LoVo (cell line): ENCODE measurements around the gene CLIC5.

Experiments
- DNase-seq: peaks from one replicate; pipeline ENCODE4 v3.0.0-alpha.2; 2016; ENCODE audit warnings: low spot score

The CLIC5 gene

DNA sequence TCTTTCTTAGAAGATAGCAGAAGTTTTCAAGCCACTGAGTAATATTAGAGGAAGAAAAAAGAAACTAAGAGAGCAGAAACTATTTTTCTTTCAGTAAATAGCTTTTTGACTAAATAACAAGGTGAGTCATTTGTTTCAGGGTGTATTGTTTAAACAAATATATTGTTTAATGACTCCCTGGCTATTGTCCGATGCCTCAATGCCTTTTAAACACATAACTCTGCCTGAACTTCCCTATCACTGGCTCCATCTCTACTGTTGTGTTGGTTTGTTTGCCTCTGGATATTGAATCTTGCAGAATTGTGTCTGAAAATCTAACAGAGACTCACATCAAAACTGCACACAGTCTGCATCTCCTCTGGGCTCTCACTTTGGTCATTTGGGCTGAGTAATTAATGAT is 19.6 kb upstream of the CLIC5 start:
- no peak for DNase-seq

DNA sequence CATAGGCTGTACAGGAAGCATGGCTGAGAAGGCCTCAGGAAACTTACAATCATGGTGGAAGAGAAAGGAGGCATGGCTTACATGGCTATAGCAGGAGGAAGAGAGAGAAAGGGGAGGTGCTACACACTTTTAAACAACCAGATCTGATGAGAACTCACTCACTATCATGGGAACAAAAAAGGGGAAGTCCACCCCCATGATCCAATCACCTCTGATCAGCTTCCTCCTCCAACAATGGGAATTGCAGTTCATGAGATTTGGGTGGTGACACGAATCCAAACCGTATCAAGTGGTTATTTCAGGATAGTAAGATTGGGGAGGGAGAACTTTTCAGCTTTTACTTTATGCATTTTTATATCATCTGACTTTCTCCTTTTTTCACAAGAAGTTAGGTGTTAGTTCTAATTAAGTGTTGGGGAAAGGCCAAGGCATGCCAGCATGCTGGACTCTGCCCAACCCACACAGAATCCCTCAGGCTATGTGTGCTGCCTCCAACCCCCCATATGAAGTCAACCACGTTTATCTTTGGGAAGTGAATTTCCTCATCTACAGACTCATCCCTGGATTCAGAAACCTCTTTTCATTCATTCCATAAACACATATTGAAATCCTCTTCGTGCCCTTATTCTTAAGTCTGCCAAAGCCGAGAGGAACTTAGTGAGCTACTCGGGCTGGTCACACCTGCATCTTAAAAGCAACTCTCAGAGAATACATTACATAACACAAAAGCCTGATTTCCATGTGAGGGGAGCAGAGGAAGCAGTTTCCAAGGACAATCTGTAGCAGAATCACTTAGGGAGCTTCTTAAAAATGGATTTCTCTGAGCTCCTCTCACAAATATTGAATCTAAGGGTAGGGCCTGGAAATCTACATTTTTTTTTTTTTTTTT is 16.7 kb upstream of the CLIC5 start:
- no peak for DNase-seq

DNA sequence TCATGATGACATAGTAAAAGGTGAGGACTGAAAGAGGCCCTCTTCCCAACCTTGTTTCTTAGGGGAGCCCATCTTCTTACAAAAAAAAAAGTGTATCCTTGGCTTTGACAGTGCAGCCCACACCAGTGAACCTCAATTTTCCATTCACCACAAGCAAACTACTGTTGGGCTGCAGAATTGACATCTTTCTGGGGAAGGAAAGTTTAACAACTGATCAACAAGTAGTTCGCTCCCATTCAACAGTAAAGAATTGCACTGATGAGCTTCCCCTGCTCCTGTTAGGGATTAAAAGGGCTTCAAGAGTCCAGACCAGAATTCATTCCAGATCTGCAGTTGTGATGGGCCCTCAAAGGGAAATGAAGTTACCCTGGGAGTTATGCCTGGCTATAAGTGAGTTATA is 13.9 kb upstream of the CLIC5 start:
- DNase-seq, result no peak

DNA sequence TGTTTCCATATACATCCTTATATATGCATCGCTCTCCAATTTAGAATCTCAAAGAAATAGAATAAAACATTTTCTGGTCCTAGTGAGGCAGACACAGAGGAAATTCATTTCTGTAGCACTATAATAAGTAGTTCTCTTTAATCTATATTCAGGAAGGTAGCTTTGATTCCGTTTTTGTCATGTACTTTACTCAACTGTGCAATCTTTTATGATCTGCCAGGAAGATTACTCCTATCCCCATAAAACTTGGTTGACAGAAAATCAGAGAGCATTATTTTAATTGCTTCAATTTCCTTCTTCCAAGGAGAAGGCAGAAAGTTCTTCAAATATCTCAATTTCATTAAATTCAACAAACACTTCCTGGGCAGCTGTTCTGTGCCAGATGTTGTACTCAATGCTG is 10.6 kb upstream of the CLIC5 start:
- DNase-seq, result no peak

DNA sequence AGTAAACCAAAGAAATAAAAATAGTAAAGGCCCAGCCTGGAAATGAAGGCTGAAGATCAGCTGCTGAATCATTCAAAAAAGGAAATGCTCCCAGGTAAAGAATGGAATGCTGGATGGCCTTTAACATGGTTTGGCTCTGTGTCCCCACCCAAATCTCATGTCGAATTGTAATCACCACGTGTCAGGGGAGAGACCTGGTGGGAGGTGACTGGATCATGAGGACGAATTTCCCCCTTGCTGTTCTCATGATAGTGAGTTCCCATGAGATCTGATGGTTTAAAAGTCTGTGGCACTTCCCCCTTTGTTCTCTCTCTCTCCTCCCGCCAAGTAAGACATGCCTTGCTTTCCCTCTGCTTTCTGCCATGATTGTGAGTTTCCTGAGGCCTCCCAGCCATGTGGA is 9.9 kb upstream of the CLIC5 start:
- DNase-seq, result no peak

DNA sequence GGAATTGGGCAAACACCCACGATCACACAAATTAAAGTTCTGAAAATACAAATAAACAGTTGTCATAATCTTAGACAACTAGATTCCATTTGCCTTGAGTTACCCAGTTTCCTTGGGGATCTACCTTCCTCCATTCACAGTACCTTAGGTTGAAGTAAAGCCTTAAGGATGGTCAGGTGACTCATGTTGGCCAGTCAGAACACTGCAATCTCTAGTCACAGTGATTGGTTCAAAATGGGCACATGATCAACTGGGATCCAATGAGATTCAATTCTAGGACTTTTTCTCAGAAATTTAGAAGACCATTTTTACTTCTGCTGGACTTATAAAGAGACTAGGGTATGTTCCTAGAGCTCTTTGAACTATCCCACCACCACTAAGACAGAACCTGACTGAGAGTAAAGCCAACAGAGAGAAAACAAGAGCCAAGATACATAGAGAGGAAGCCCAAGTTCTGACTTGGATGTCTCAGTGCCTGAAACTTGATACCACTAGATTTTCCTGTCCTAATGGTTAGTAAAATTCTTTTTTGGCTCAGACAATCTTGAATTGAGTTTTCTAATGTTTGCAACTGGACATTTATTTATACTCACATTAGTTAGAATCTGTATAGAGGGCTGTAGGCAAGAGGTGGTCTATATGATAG is 8.6 kb upstream of the CLIC5 start:
- no peak for DNase-seq

DNA sequence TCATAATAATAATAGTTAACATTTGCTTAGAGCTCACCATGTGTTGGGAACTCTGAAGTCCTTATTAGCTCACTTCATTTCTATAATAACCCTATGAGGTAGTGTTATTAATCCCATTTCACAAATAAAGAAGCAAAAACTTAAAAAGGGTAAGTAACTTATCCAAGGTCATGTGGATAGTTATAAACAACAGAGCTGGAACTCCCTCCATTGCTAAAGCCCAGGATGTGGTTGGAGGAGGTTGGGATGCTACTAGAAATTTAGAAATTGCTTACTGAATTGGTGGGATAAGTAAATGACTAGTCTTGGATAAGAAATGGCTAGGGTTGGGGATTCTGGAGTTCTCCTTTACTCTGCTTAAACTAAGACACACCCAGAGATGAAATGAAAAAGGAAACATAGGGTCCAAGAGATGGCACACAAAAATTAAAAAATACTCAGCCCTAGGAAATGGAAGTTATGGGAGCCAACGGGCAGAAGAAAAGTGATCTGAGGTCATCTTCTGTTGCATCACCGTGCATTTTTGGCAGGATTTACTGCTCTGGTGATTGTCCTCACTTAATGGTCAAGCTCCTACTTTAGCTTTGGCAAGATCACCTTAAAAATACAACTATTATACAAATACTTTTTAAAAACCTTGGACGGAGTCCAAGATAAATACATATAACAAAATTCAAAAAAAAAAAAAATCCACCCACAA is 7.7 kb upstream of the CLIC5 start:
- DNase-seq, result no peak

DNA sequence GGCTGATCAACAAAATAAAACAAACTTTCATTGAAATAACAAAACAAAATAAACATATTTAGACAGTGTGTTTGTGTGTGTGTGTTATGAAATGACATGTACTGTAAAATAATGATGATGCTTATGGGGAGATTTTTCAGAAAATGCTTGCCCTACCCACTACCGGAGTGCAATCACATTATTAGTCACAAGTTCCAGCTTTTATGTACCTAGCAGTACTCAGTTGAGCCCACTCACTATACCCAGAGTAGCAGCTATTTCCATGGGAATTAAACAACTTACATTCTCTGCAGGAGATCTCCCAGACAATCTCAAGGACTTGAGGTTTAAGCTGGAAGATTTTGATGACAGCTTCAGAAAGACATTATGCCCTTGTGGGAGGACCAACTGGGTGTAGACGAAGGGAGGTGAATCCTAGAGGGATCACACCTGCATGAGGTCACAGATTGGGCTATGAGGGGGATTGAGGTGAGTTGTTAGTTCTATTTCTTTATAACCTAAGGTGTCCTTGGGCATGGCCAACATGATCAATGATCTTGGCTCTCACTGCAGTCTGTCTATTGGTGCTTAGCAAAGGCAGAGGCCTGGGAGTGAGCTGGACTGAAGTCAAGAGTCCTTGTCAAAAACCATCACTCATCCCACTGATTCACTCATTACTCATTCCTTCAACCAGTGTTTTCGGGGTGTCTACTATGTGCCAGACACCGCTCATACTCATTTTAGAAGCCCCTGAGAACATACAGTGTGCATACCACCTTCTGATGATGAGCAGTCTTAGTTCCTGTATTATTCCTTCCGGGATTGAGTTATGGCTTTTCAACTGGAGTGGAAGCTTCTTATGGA is 6.7 kb upstream of the CLIC5 start:
- no peak for DNase-seq

DNA sequence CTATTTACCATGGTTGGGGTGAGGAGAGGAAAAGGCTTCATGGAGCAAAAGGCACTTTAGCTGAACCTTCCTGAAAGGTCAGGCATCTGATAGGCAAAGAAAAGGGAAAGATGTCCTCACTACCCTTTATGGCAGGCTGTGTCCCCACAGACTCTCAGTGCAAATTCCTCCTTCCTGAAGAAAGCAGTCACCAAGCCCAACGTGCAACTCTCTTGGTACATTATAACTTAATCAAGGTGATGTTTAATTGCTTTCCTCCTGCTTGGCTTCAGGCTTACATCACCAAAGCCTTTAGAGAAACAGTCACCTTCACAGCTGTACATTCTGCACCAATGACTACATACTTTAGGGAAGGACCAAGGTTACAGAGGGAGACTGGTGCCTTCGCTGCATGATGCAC is 2.1 kb upstream of the CLIC5 start:
- DNase-seq, result no peak

DNA sequence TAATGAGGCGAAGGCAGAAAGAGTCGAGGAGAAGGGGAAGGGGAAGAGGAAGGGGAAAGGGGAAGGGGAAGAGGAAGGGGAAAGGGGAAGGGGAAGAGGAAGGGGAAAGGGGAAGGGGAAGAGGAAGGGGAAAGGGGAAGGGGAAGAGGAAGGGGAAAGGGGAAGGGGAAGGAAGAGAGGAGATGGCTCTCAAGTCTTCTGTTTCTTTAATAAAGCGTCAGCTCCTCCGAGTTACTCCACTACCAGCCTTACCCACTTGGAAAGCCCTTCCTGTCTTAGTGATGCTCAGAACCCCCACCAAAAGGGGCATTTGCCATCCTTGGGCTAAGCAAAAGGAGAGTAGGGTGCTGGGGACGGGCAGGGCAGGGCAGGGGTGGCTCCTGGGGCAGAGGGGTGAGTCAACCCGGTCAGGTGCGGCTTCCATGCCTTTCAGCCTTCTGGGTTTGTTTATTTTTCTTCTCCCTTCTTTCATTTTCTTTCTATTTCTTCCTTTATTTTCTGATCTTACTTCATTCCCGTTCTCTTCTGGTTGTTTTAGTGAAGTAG is 476 bp upstream of the CLIC5 start:
- no peak for DNase-seq

DNA sequence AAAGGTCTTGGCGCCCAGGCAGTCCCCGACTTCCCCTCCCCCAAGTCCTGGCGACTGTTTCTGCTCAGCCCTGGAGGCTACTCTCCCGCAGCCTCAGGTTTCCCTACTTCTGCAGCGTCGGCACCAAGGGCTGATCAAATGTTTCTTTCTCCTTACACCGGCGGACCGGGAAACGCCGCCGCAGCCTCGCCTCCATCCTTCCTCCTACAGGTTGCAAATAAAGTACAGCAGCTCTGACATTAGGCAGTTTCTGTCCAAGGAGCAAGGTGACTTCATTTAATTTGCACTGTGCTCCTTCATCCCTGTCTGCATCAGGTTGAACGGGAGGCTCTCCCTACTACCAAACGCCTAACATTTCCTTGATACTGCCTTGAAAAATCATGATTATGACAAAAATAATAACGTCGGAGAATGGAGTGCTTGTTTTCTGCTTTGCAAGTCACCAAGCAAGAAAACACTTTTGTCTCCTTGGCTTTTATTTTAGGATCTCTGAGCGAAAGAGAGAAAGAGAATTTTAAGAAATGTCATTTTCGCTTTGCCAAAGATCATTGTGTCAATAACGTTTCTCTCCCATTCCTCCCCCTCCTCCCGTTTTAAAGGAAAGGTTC is 1.0 kb downstream of the CLIC5 start:
- no peak for DNase-seq

- DNase-seq, result no peak
Measured at GRCh38 chr6:46014046-46014445, 1.6 kb downstream of the CLIC5 start.

DNA sequence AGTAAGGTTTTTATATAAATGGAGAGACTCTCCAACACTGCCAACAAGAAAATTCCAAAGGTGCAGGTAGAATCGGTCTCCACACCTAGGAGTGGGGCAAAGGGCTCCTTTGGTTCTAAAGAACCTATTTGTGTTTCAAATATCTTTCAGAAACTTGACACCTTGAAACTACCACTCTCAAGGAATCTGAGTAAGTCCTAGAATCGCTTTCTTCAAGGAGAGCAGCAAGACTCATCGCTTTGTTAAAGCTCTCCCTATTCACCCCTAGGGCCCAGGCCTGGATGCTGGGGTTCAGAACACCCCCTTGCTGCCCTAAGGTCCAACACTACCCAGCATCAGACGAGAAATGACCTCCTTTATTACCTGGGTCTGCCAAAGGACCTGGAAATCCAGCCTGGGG is 2.0 kb downstream of the CLIC5 start:
- no peak for DNase-seq

GRCh38 chr6:46012834-46013233 is 2.8 kb downstream of the CLIC5 start:
- no peak for DNase-seq

DNA sequence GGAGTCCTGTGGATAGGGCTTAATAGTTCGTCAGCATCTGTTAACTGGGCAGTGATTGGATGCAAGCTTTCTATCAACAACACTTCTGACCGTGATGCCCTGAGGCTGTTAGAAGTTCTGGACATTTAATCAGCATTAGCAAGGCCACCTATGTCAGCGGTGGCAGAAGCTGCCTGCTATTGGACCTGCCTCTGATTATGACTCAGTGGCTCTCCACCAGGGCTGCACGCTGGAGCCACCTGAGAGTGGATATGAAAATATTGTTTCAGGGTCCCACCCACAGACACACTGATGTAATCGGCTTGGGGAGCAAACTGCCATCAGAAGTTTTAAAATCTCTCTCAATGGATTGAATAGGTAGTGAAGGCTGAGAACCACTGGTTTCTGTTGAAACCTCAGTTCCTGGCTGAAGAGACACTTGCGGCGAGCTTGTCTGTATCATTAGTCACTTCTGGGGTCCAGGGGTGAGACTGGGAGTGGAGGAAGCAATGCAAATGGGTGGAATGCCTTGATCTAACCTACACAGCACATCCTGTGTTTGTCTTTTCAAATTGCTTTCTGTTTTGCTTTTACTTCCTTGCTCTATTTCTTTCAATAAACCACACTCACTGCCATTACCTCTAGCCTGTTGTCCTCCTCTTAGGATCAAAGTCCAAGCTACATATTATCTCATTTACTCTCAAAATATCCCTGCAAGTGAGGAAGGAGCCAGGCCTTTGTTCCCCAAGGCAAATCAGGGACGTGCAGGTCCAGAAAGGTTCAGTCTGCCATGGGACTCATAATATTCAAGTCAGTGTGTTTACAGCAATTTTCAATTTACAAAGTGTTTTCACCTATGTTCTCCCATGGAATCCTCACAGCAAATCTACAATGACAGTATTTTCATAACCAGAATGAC is 4.2 kb downstream of the CLIC5 start:
- DNase-seq, result peak; percentile 86

- DNase-seq, result peak; percentile 34
Measured at GRCh38 chr6:46010771-46011170, 4.9 kb downstream of the CLIC5 start.

GRCh38 chr6:46010270-46010669 is 5.4 kb downstream of the CLIC5 start:
- DNase-seq, result no peak

GRCh38 chr6:46002264-46002663 is 13.4 kb downstream of the CLIC5 start:
- DNase-seq, result no peak

DNA sequence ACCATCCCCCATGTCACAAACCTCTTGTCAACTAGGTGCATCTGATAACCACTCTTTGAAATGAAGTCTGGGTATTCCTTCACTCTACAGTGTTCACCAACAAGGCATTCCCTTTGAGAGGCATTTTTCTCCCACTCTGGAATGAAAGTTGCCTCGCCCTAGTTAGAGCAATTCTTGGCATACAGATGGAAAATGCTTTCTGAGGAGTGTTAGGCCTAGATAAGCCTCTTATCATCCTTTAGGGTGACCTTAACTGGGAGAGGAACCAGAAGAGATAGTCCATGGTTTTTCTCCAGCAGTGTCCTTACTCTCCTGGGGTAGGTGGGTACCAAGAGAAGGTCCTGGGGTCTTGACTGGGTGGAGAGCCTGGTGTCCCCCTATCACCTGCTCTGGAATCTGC is 14.8 kb downstream of the CLIC5 start:
- no peak for DNase-seq

DNA sequence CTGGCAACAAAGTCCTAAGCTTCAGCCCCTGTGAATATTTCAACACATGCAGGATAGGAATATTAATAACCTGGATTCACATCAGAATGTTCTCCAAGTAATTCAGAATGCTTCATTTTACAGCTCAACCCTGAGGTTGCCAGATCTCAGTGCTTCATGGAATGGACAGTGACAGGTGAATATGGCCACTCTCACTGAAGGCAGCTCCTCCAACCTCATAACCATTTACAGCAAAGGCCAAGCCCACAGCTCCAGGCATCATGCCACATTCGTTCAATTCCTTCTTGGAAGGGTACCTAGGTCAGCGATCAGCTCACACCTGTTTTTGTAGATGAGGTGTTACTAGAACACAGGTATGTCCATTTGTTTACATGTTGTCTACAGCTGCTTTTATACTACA is 17.1 kb downstream of the CLIC5 start:
- no peak for DNase-seq
